Endodermal cell (in vitro differentiated cells): ENCODE results near the gene TBC1D23. TPM values are rescaled to one million over a fixed set of nuclear protein-coding genes. Genes with fewer than 3 reads are reported as not detected.

ENCODE experiments used
- DNase-seq: peaks from one replicate; pipeline ENCODE4 v3.0.0-alpha.2; 2017
- H3K27ac ChIP-seq: 2 replicates; pipeline ENCODE4 v1.5.1; 2013; ENCODE audit warnings: mild to moderate bottlenecking, low read depth, low read length, moderate library complexity
- H3K27me3 ChIP-seq: 2 replicates; pipeline ENCODE4 v1.6.1; 2013; ENCODE audit warnings: mild to moderate bottlenecking, low read length, moderate library complexity; ENCODE audit not compliant: insufficient read depth, control insufficient read depth, poor library complexity, severe bottlenecking
- H3K36me3 ChIP-seq: 2 replicates; pipeline ENCODE4 v1.7.0; 2013; ENCODE audit warnings: mild to moderate bottlenecking, low read length, moderate library complexity; ENCODE audit not compliant: control insufficient read depth, insufficient read depth
- H3K4me1 ChIP-seq: one replicate; pipeline ENCODE4 v1.7.0; 2013; ENCODE audit warnings: low read length; ENCODE audit not compliant: control insufficient read depth, insufficient read depth
- H3K4me3 ChIP-seq: 2 replicates; pipeline ENCODE4 v1.5.1; 2013; ENCODE audit warnings: mild to moderate bottlenecking, low read length, moderate library complexity
- H3K9ac ChIP-seq: 2 replicates; pipeline ENCODE4 v1.6.1; 2013; ENCODE audit warnings: mild to moderate bottlenecking, low read length, moderate library complexity; ENCODE audit not compliant: poor library complexity, severe bottlenecking; ENCODE audit errors: extremely low read depth
- H3K9me3 ChIP-seq: 2 replicates; pipeline ENCODE4 v1.6.1; 2013; ENCODE audit warnings: mild to moderate bottlenecking, low read length, moderate library complexity; ENCODE audit not compliant: control insufficient read depth
- H3K27ac Mint-ChIP-seq: 2 replicates; pipeline ENCODE4 v1.8.0; 2020; ENCODE audit warnings: mixed read lengths
- H3K27me3 Mint-ChIP-seq: 2 replicates; pipeline ENCODE4 v1.8.0; 2021; ENCODE audit warnings: mild to moderate bottlenecking, mixed read lengths; ENCODE audit not compliant: insufficient read depth
- H3K36me3 Mint-ChIP-seq: 2 replicates; pipeline ENCODE4 v1.8.0; 2020; ENCODE audit warnings: low read depth, mixed read lengths
- H3K4me1 Mint-ChIP-seq: 2 replicates; pipeline ENCODE4 v1.8.0; 2020; ENCODE audit warnings: mixed read lengths
- H3K4me3 Mint-ChIP-seq: 2 replicates; pipeline ENCODE4 v1.8.0; 2020; ENCODE audit warnings: mild to moderate bottlenecking, moderate library complexity, mixed read lengths
- H3K9me3 Mint-ChIP-seq: 2 replicates; pipeline ENCODE4 v1.8.0; 2020; ENCODE audit warnings: mild to moderate bottlenecking, mixed read lengths
- WGBS, 2 experiments: methylation state at CpG; one replicate each; pipeline versions ENCODE4 v1.1.5 to v1.1.7; 2013; ENCODE audit warnings: missing lambda C conversion rate in 2 of 2, mixed read lengths in 1 of 2; ENCODE audit not compliant: insufficient coverage in 1 of 2, insufficient read length in 1 of 2; 5-methylcytosine and 5-hydroxymethylcytosine counted together
- total RNA-seq, 2 donors: library from RNA; stranded (reverse); fragmentation: NEBNext Ultra II Directional in 1 of 2; extraction: Animal tissue kit (Norgen Biotek cat#: 25700) in 1 of 2; gene quantifications; 2 replicates in 1 of 2; 3 replicates in 1 of 2; pipeline ENCODE4 v1.2.1, GENCODE V29; 2021
- TF ChIP-seq, protein P1 (sequence below): fragments of 200-600 bp; sonication (generic); conservative IDR thresholded peaks from 2 replicates; pipeline ENCODE4 v1.5.0; 2021; ENCODE audit warnings: antibody characterized with exemption, mild to moderate bottlenecking

TBC1D23 gene
- total RNA-seq, 2 donors from 2014 or later: 30.9 to 32.0 TPM

DNA sequence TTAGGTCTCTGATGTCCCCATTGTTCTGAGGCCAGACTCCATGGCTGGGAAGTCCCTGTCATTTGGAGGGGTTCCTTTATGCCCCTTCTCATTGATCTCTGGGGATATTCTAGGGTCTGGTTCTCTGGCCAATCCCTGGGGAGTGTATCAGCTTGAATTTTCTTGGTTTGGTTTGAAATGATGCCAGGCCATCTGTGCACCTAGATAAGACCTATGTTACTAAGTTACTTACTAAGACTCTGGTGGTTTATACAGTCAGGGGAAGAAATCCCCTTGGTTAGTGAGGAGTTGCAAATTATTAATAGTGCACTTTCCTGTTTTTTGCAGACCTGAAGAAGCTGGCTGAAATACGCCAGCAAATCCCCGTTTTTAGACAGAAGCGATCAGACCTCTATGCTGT lies 94.1 kb downstream of the TBC1D23 start:
- Mint-ChIP-seq H3K9me3 (peaks cover 10% of the 10 kb centered on the region), H3K27me3 (no peaks in the 10 kb centered on the region), H3K36me3 (peaks cover 61% of the 10 kb centered on the region), H3K27ac (no peak overlapping the region), H3K4me1 (no peaks in the 10 kb centered on the region), H3K4me3 (no peak overlapping the region)
- Histone ChIP-seq H3K4me1 (no peaks in the 10 kb centered on the region), H3K9me3 (peaks cover 3% of the 10 kb centered on the region), H3K27ac (no peak overlapping the region), H3K4me3 (no peak overlapping the region), H3K27me3 (no peaks in the 10 kb centered on the region), H3K9ac (no peak overlapping the region), H3K36me3 (peaks cover 40% of the 10 kb centered on the region)
- 99 to 100% methylated on average over 2 to 3 of the region's 3 CpGs for WGBS, 2 experiments
- DNase-seq: no peak
- TF ChIP-seq, protein P1, sequence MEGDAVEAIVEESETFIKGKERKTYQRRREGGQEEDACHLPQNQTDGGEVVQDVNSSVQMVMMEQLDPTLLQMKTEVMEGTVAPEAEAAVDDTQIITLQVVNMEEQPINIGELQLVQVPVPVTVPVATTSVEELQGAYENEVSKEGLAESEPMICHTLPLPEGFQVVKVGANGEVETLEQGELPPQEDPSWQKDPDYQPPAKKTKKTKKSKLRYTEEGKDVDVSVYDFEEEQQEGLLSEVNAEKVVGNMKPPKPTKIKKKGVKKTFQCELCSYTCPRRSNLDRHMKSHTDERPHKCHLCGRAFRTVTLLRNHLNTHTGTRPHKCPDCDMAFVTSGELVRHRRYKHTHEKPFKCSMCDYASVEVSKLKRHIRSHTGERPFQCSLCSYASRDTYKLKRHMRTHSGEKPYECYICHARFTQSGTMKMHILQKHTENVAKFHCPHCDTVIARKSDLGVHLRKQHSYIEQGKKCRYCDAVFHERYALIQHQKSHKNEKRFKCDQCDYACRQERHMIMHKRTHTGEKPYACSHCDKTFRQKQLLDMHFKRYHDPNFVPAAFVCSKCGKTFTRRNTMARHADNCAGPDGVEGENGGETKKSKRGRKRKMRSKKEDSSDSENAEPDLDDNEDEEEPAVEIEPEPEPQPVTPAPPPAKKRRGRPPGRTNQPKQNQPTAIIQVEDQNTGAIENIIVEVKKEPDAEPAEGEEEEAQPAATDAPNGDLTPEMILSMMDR: no peak

DNA sequence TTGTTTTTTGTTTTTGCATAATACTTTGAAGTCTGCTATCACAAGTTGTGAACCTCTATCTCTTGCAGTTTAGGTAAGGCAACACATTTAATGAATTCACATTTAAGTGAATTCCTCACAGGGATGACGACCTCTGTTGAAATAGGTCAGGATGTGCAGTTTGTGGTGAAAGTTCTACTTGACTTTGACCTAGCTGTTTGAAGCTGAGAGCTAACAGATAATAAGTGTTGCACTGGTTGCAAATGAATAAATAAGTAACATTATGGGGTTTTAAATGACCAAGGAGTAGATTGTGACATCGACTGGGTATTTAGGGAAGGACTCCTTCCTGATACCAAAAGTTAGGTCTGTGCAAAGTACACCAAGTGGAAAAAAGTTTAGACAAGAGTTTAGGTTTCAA lies 97.6 kb downstream of the TBC1D23 start:
- WGBS, 2 experiments: 89 to 91% methylated on average over 2 of the region's 2 CpGs
- DNase-seq: no peak
- Histone ChIP-seq H3K9me3 (peaks cover 15% of the 10 kb centered on the region), H3K4me3 (no peak overlapping the region), H3K27ac (no peak overlapping the region), H3K9ac (no peak overlapping the region), H3K4me1 (no peaks in the 10 kb centered on the region), H3K36me3 (peaks cover 52% of the 10 kb centered on the region), H3K27me3 (no peaks in the 10 kb centered on the region)
- H3K27me3 Mint-ChIP-seq: no peaks in the 10 kb centered on the region
- no peak overlapping the region for H3K4me3 Mint-ChIP-seq
- TF ChIP-seq, protein P1: no peak
- peaks cover 6% of the 10 kb centered on the region for H3K9me3 Mint-ChIP-seq
- peaks cover 61% of the 10 kb centered on the region for H3K36me3 Mint-ChIP-seq
- no peaks in the 10 kb centered on the region for H3K4me1 Mint-ChIP-seq
- no peak overlapping the region for H3K27ac Mint-ChIP-seq

DNA sequence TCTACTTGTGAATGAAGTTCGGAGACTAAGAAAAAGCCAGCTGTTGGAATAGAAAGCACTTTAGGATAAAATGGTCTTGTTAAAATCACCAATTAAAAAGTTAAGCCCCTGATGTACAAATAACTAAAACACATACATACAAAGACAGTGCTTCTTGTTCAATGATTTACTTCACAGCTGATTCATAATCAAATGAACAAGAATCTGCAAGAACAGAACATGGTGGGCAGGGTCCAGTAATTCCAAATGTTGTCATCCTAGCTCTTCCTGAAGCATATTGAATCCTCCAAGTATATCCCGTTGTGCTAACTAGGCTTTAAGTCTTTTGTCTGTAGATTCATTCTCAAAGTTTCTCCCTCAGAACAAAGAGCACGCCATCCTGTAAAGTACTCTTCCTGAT lies 98.2 kb downstream of the TBC1D23 start:
- no peak overlapping the region for H3K27ac Mint-ChIP-seq
- Histone ChIP-seq H3K4me1 (no peaks in the 10 kb centered on the region), H3K27ac (no peak overlapping the region), H3K9ac (no peak overlapping the region), H3K27me3 (no peaks in the 10 kb centered on the region), H3K9me3 (peaks cover 15% of the 10 kb centered on the region), H3K36me3 (peaks cover 57% of the 10 kb centered on the region), H3K4me3 (no peak overlapping the region)
- H3K4me3 Mint-ChIP-seq: no peak overlapping the region
- H3K4me1 Mint-ChIP-seq: no peaks in the 10 kb centered on the region
- DNase-seq: no peak
- TF ChIP-seq, protein P1: no peak
- H3K9me3 Mint-ChIP-seq: peaks cover 6% of the 10 kb centered on the region
- no peaks in the 10 kb centered on the region for H3K27me3 Mint-ChIP-seq
- 96 to 100% methylated on average over 2 to 3 of the region's 3 CpGs for WGBS, 2 experiments
- H3K36me3 Mint-ChIP-seq: peaks cover 62% of the 10 kb centered on the region
